H1 (cell line): ENCODE results near the gene NDUFA12. TPM values are rescaled to one million over a fixed set of nuclear protein-coding genes. Genes with fewer than 3 reads are reported as not detected.

Experiments used
- CTCF ChIA-PET: fragments of 300-600 bp; sonication (Branson Sonifier 250); formaldehyde crosslinking; loops from one replicate; lab custom pipeline; 2021; ENCODE audit not compliant: partially characterized antibody; lab: Charles Lee
- POLR2A ChIA-PET: fragments of 300-600 bp; sonication (Branson Sonifier 250); formaldehyde crosslinking; loops from one replicate; lab custom pipeline; 2021; ENCODE audit warnings: inconsistent platforms; ENCODE audit not compliant: partially characterized antibody; lab: Charles Lee
- DNase-seq, 2 experiments: peaks; one replicate each; pipeline versions ENCODE4 v3.0.0 to v3.0.0-alpha.2; 2010 to 2022; ENCODE audit warnings: low spot score in 2 of 2, low read depth in 1 of 2, mixed read lengths in 1 of 2
- FAIRE-seq: peaks from 2 replicates; lab custom pipeline; 2011; peaks lifted over from hg19 to GRCh38; lab: Jason Lieb, UNC
- H2AFZ ChIP-seq: 2 replicates; pipeline ENCODE4 v1.8.1; 2012; ENCODE audit warnings: low read length, inconsistent platforms
- H2AK5ac ChIP-seq: 2 replicates; pipeline ENCODE4 v1.6.1; 2013; ENCODE audit warnings: low read depth, low read length
- H2BK120ac ChIP-seq: replicated peaks from 2 replicates; pipeline ENCODE3; 2013; ENCODE audit warnings: low read depth, low read length, inconsistent platforms
- H2BK12ac ChIP-seq: 2 replicates; pipeline ENCODE4 v1.6.1; 2013; ENCODE audit warnings: low read depth, low read length
- H2BK15ac ChIP-seq: 2 replicates; pipeline ENCODE4 v1.6.1; 2013; ENCODE audit warnings: low read length
- H2BK20ac ChIP-seq: 2 replicates; pipeline ENCODE4 v1.6.1; 2013; ENCODE audit warnings: low read length
- H2BK5ac ChIP-seq: 2 replicates; pipeline ENCODE4 v1.6.1; 2013; ENCODE audit warnings: low read depth, low read length
- H3K14ac ChIP-seq: 2 replicates; pipeline ENCODE4 v1.6.1; 2013; ENCODE audit warnings: inconsistent platforms; ENCODE audit not compliant: insufficient read length
- H3K18ac ChIP-seq: 2 replicates; pipeline ENCODE4 v1.6.1; 2013; ENCODE audit warnings: low read length; ENCODE audit errors: extremely low read depth
- H3K23ac ChIP-seq: 2 replicates; pipeline ENCODE4 v1.6.1; 2013; ENCODE audit warnings: inconsistent platforms; ENCODE audit not compliant: insufficient read length
- H3K23me2 ChIP-seq: 2 replicates; pipeline ENCODE4 v1.6.1; 2013; ENCODE audit warnings: low read depth, low read length
- H3K27ac ChIP-seq: 2 replicates; pipeline ENCODE4 v1.6.1; 2011; ENCODE audit warnings: low read depth, low read length, inconsistent platforms
- H3K27me3 ChIP-seq, 4 experiments: replicated peaks in 1 of 4; 1 replicate in 1 of 4; 2 replicates in 3 of 4; pipeline versions ENCODE4 v1.6.1 to v1.8.1; 2011 to 2013; ENCODE audit warnings: low read length in 3 of 4, mild to moderate bottlenecking in 3 of 4, inconsistent platforms in 2 of 4, mixed read lengths in 2 of 4, moderate library complexity in 1 of 4; ENCODE audit not compliant: control insufficient read depth in 3 of 4, insufficient read depth in 3 of 4; ENCODE audit errors: extremely low read depth in 1 of 4
- H3K36me3 ChIP-seq, 4 experiments: 2 replicates each; pipeline versions ENCODE4 v1.6.1 to v1.8.1; 2011 to 2013; ENCODE audit warnings: mild to moderate bottlenecking in 4 of 4, low read length in 3 of 4, moderate library complexity in 2 of 4, control low read depth in 1 of 4, inconsistent platforms in 1 of 4; ENCODE audit not compliant: insufficient read depth in 4 of 4, control insufficient read depth in 2 of 4
- H3K4ac ChIP-seq: replicated peaks from 2 replicates; pipeline ENCODE3; 2013; ENCODE audit warnings: low read length, low read depth, mixed read lengths, inconsistent platforms; ENCODE audit not compliant: insufficient read length
- H3K4me1 ChIP-seq, 4 experiments: replicated peaks in 1 of 4; 1 replicate in 1 of 4; 2 replicates in 3 of 4; pipeline versions ENCODE4 v1.6.1 to v1.8.1; 2011 to 2013; ENCODE audit warnings: low read length in 3 of 4, inconsistent platforms in 2 of 4, mixed read lengths in 1 of 4; ENCODE audit not compliant: insufficient read depth in 4 of 4, control insufficient read depth in 3 of 4
- H3K4me2 ChIP-seq, 2 experiments: 2 replicates each; pipeline versions ENCODE4 v1.6.1 to v1.8.1; 2011 to 2013; ENCODE audit warnings: low read depth in 2 of 2, low read length in 2 of 2, control low read depth in 1 of 2, inconsistent platforms in 1 of 2, mild to moderate bottlenecking in 1 of 2; ENCODE audit not compliant: insufficient read depth in 1 of 2
- H3K4me3 ChIP-seq, 4 experiments: fragments of 200-600, 300-600 bp in 1 of 4; sonication (generic), shearing (Covaris generic), sonication (Bioruptor Twin) in 1 of 4; 2 replicates each; pipeline versions ENCODE4 v1.5.1 to v1.8.1; 2011 to 2016; ENCODE audit warnings: low read length in 4 of 4, low read depth in 3 of 4, control low read depth in 2 of 4, inconsistent platforms in 2 of 4, mild to moderate bottlenecking in 2 of 4, mixed read lengths in 1 of 4, moderate library complexity in 1 of 4; ENCODE audit not compliant: insufficient read depth in 2 of 4; ENCODE audit errors: extremely low read depth in 1 of 4
- H3K56ac ChIP-seq: replicated peaks from 2 replicates; pipeline ENCODE3; 2013; ENCODE audit warnings: low read depth, mild to moderate bottlenecking, mixed read lengths, low read length, inconsistent platforms; ENCODE audit not compliant: insufficient read length
- H3K79me1 ChIP-seq: 2 replicates; pipeline ENCODE4 v1.6.1; 2013; ENCODE audit warnings: low read depth, low read length, control low read depth
- H3K79me2 ChIP-seq, 2 experiments: 2 replicates each; pipeline versions ENCODE4 v1.6.1 to v1.8.1; 2012 to 2013; ENCODE audit warnings: low read length in 2 of 2, mild to moderate bottlenecking in 2 of 2, inconsistent platforms in 1 of 2; ENCODE audit not compliant: insufficient read depth in 2 of 2, control insufficient read depth in 1 of 2
- H3K9ac ChIP-seq, 4 experiments: replicated peaks in 1 of 4; 1 replicate in 1 of 4; 2 replicates in 3 of 4; pipeline versions ENCODE4 v1.6.1 to v1.8.1; 2011 to 2013; ENCODE audit warnings: low read depth in 3 of 4, low read length in 3 of 4, control low read depth in 2 of 4, mild to moderate bottlenecking in 2 of 4, moderate library complexity in 2 of 4, inconsistent platforms in 1 of 4; ENCODE audit errors: extremely low read depth in 1 of 4
- H3K9me3 ChIP-seq, 2 experiments: 2 replicates each; pipeline versions ENCODE4 v1.6.1 to v1.8.1; 2012 to 2013; ENCODE audit warnings: mild to moderate bottlenecking in 2 of 2, moderate library complexity in 2 of 2, control low read depth in 1 of 2, inconsistent platforms in 1 of 2, low read depth in 1 of 2, low read length in 1 of 2, mixed read lengths in 1 of 2; ENCODE audit not compliant: insufficient read depth in 2 of 2
- H4K20me1 ChIP-seq, 2 experiments: replicated peaks in 1 of 2; 2 replicates each; pipeline versions ENCODE3 to v1.8.1; 2011 to 2013; ENCODE audit warnings: inconsistent platforms in 2 of 2, low read length in 2 of 2, mild to moderate bottlenecking in 1 of 2; ENCODE audit not compliant: insufficient read depth in 2 of 2, control insufficient read depth in 1 of 2
- H4K5ac ChIP-seq: 2 replicates; pipeline ENCODE4 v1.6.1; 2013; ENCODE audit warnings: low read length, low read depth, mixed read lengths, inconsistent platforms; ENCODE audit not compliant: insufficient read length
- H4K8ac ChIP-seq: 2 replicates; pipeline ENCODE4 v1.8.0; 2013; ENCODE audit warnings: mild to moderate bottlenecking, moderate library complexity, low read length, inconsistent platforms; ENCODE audit not compliant: insufficient read depth; ENCODE audit errors: extremely low read depth
- H4K91ac ChIP-seq: replicated peaks from 2 replicates; pipeline ENCODE3; 2013; ENCODE audit warnings: low read length, mixed read lengths, inconsistent platforms; ENCODE audit not compliant: insufficient read length
- BRCA1 ChIP-seq: IDR thresholded peaks from 2 replicates; pipeline ENCODE4 v1.6.1; 2012; ENCODE audit warnings: low read depth, low read length, improper control_type of control experiment
- GTF2F1 ChIP-seq: IDR thresholded peaks from 2 replicates; pipeline ENCODE4 v1.6.1; 2012; ENCODE audit warnings: low read depth, low read length, improper control_type of control experiment, borderline replicate concordance
- KDM5A ChIP-seq: fragments of 200-600 bp; IDR thresholded peaks from 2 replicates; pipeline ENCODE4 v1.7.1; 2012; ENCODE audit warnings: mild to moderate bottlenecking, low read length, inconsistent platforms, mixed read lengths
- MAFK ChIP-seq: IDR thresholded peaks from 2 replicates; pipeline ENCODE4 v1.6.1; 2012; ENCODE audit warnings: low read depth, mild to moderate bottlenecking, improper control_type of control experiment, low read length
- TAF7 ChIP-seq: optimal IDR thresholded peaks from 2 replicates; pipeline ENCODE3; 2011; ENCODE audit warnings: low read depth, mild to moderate bottlenecking, inconsistent platforms, low read length, moderate library complexity, borderline replicate concordance
- WGBS, 2 experiments: shearing (Covaris generic) in 1 of 2; methylation state at CpG; one replicate each; pipeline versions ENCODE4 v1.1.6 to v1.1.7; 2013 to 2015; ENCODE audit warnings: low lambda C conversion rate in 2 of 2, mixed read lengths in 2 of 2, inconsistent platforms in 1 of 2, low coverage in 1 of 2, missing lambda C conversion rate in 1 of 2; ENCODE audit not compliant: insufficient replicate concordance in 2 of 2, insufficient coverage in 1 of 2, insufficient read length in 1 of 2; ENCODE audit errors: extremely low coverage in 1 of 2, missing lambda C conversion rate in 1 of 2; 5-methylcytosine and 5-hydroxymethylcytosine counted together
- polyA plus RNA-seq, 7 experiments: library from polyadenylated mRNA; depleted of rRNA in 3 of 7; stranded (reverse) in 5 of 7; unstranded in 2 of 7; fragments of >200 nt in 5 of 7; fragments of 200-250 nt in 2 of 7; gene quantifications; 1 replicate in 5 of 7; 2 replicates in 1 of 7; 4 replicates in 1 of 7; pipeline versions ENCODE4 v1.2.1 to v1.2.3, GENCODE V29; 2011 to 2013; ENCODE audit warnings: missing spikeins in 2 of 7, mixed read lengths in 2 of 7
- total RNA-seq: library from RNA; stranded (reverse); fragmentation: NEBNext Ultra II Directional; extraction: Animal tissue kit (Norgen Biotek cat#: 25700); gene quantifications from 2 replicates; pipeline ENCODE4 v1.2.1, GENCODE V29; 2021
- TF ChIP-seq, protein P1 (sequence below): IDR thresholded peaks from 2 replicates; pipeline ENCODE4 v1.6.1; 2012; ENCODE audit warnings: low read length, inconsistent platforms

NDUFA12 gene
- total and polyA plus RNA-seq, 2 of the 8 experiments (the other 6 are each of a cell fraction or from before 2014, with no cell fraction given): 98.1 to 157 TPM

DNA sequence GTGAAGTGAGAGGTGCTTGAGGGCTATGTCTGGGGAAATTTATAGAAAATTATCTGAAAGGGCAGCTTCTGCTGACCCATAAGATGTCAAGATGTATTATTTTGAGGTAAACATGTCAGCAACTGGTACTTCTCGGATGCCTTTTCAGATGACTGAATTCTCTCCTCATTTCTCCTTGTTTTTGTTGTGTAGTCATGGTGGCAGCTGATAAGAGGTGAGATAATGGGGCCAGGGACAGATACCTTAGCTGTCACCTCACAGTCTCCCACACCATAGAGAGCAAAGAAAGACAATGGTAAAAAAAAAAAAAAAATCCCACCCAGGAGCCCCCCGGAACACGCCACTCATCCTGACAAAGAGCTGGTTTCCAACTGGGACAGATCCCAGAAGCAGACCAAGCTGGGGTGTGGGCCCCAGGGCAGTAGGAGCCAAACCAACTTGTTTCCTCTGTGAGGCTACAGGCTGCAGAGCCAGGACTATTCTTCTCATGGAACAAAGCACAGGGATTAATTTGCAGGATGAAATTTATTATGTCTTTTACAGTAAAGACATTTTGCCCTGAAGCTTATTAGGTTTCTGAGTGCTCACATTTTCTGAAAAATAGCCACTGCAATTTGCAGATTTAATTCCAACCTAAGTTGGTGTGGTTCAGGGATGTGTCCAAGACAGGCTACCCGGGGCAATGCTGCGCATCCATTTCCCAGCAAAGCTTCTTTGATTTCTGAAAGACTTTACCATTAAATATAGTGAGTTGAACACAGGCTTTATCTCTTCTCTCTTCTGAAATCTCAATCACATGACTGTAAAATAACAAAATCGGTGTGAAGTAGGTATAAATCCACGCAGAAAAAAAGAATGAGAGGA, 52.2 kb downstream of the NDUFA12 start:
- ChIA-PET CTCF (interaction anchor here (0.6 to 2.1 kb wide), 5 partner anchors 10 to 214 kb away, joined by 3 to 10 read pairs (median 3); no protein-coding TSS in a partner anchor), POLR2A (no interaction called here)
- Histone ChIP-seq H3K4me1 (no peaks in the 10 kb centered on the region), H4K91ac (no peak overlapping the region), H3K27ac (no peak overlapping the region), H3K14ac (no peak overlapping the region), H3K4me2 (no peak overlapping the region), H2BK15ac (no peak overlapping the region), H3K56ac (no peak overlapping the region), H2BK5ac (no peak overlapping the region), H3K27me3 (no peaks in the 10 kb centered on the region), H3K23ac (no peak overlapping the region), H4K8ac (no peak overlapping the region; the same call in 1 of the 2 replicates), H2AFZ (no peak overlapping the region), H2BK12ac (no peak overlapping the region), H4K5ac (no peak overlapping the region), H3K4me3 (no peak overlapping the region), H3K23me2 (no peaks in the 10 kb centered on the region), H2BK120ac (no peak overlapping the region), H2AK5ac (no peak overlapping the region), H3K18ac (no peak overlapping the region), H3K36me3 (no peaks in the 10 kb centered on the region), H3K9ac (no peak overlapping the region), H3K79me2 (no peaks in the 10 kb centered on the region), H3K9me3 (no peaks in the 10 kb centered on the region), H3K4ac (no peak overlapping the region), H3K79me1 (no peaks in the 10 kb centered on the region), H2BK20ac (no peak overlapping the region), H4K20me1 (no peaks in the 10 kb centered on the region)
- FAIRE-seq (no peak), DNase-seq (no peak)
- TF ChIP-seq TAF7 (no peak), KDM5A (no peak), GTF2F1 (no peak), MAFK (no peak), BRCA1 (no peak)
- TF ChIP-seq, protein P1, sequence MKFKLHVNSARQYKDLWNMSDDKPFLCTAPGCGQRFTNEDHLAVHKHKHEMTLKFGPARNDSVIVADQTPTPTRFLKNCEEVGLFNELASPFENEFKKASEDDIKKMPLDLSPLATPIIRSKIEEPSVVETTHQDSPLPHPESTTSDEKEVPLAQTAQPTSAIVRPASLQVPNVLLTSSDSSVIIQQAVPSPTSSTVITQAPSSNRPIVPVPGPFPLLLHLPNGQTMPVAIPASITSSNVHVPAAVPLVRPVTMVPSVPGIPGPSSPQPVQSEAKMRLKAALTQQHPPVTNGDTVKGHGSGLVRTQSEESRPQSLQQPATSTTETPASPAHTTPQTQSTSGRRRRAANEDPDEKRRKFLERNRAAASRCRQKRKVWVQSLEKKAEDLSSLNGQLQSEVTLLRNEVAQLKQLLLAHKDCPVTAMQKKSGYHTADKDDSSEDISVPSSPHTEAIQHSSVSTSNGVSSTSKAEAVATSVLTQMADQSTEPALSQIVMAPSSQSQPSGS: no peak
- 79% methylated on average over 7 of the region's 7 CpGs; no CpG with 5 or more reads in 1 of the 2 experiments for WGBS, 2 experiments
